ENCODE data around the gene EGR4. TPM values are rescaled to one million over a fixed set of nuclear protein-coding genes. Genes with fewer than 3 reads are reported as not detected.

EGR4 gene
- total and polyA plus RNA-seq, 2 donors from 2014 or later: not detected

- Histone ChIP-seq H3K4me1 (ENCODE audit: control insufficient read depth in 2 of 3, insufficient read depth in 2 of 3, low read depth in 1 of 3, low read length in 3 of 3) (peaks cover 0 to 6% (median 0%) of the 10 kb centered on the region in 3 donors), H3K36me3 (ENCODE audit: control insufficient read depth in 2 of 3, insufficient read depth in 3 of 3, low read length in 3 of 3) (no peaks in the 10 kb centered on the region), H3K9ac (ENCODE audit: low read length in 3 of 3) (no peak overlapping the region), H3K27ac (ENCODE audit: low read depth in 2 of 2, low read length in 2 of 2) (no peak overlapping the region), H3K9me3 (ENCODE audit: control insufficient read depth in 2 of 3, insufficient read depth in 1 of 3, low read length in 3 of 3) (no peaks in the 10 kb centered on the region), H3K27me3 (ENCODE audit: control insufficient read depth, insufficient read depth, low read length) (peaks cover 20% of the 10 kb centered on the region), H3K4me3 (ENCODE audit: low read length in 3 of 3) (no peak overlapping the region)
- intact Hi-C loops (cut with DNase I): no loop called here
- no peak for FAIRE-seq
- TF ChIP-seq CTCF (IDR thresholded peaks at IDR 0.05; ENCODE audit: borderline replicate concordance, extremely low read depth, insufficient read depth): no peak
- no peak for DNase-seq
These were observed 26.3 kb downstream of the EGR4 start for GRCh38 chr2:73267008-73267407.

DNA sequence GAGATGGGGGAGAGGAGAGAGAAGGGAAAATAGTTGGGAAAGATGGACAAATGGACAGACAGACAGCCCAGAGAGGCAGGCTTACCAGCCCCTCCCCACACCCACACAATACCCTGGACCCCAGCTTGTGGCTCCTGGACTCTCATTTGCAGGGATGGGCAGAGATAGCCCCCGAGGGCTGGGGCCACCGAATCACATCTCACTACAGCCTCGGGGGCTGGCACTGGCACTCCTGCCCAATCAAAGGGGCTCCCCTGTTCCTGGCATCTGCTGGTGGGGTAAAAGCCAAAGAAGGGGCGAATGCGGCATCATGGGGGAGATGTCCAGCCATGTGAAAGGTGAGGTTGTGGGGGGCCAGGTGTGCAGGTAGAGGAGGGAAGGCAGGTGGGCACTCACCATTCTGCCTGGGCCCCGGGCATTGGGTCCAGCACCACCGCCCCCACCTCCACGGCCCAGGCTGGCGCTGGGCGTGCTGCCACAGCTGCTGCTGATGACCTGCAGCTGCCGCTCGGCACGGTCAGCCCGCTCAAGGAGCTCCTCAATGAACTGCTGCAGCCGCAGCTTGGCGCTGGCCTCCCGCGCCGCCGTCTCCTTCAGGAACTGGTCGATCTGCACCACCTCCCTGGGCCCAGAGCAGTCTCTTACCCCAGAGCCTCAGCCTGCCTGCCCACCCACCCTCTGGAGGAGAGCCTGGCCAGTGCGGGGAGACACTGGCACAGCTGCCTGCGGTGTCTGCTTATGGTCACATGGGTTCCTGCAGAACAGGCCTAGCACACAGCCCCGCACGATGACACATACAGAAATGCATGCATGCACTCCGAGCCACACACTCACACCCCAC lies 27.1 kb downstream of the EGR4 start:
- Histone ChIP-seq H3K36me3 (ENCODE audit: control insufficient read depth in 2 of 3, insufficient read depth in 3 of 3, low read length in 3 of 3) (no peaks in the 10 kb centered on the region), H3K9me3 (ENCODE audit: control insufficient read depth in 2 of 3, insufficient read depth in 1 of 3, low read length in 3 of 3) (no peaks in the 10 kb centered on the region), H3K4me3 (ENCODE audit: low read length in 3 of 3) (no peak overlapping the region), H3K27me3 (ENCODE audit: control insufficient read depth, insufficient read depth, low read length) (peaks cover 20% of the 10 kb centered on the region), H3K9ac (ENCODE audit: low read length in 3 of 3) (no peak overlapping the region), H3K4me1 (ENCODE audit: control insufficient read depth in 2 of 3, insufficient read depth in 2 of 3, low read depth in 1 of 3, low read length in 3 of 3) (peaks cover 0 to 6% (median 0%) of the 10 kb centered on the region in 3 donors), H3K27ac (ENCODE audit: low read depth in 2 of 2, low read length in 2 of 2) (no peak overlapping the region)
- no peak for TF ChIP-seq CTCF (IDR thresholded peaks at IDR 0.05; ENCODE audit: borderline replicate concordance, extremely low read depth, insufficient read depth)
- intact Hi-C loops (cut with DNase I): no loop called here
- FAIRE-seq: no peak
- no peak for DNase-seq

DNA sequence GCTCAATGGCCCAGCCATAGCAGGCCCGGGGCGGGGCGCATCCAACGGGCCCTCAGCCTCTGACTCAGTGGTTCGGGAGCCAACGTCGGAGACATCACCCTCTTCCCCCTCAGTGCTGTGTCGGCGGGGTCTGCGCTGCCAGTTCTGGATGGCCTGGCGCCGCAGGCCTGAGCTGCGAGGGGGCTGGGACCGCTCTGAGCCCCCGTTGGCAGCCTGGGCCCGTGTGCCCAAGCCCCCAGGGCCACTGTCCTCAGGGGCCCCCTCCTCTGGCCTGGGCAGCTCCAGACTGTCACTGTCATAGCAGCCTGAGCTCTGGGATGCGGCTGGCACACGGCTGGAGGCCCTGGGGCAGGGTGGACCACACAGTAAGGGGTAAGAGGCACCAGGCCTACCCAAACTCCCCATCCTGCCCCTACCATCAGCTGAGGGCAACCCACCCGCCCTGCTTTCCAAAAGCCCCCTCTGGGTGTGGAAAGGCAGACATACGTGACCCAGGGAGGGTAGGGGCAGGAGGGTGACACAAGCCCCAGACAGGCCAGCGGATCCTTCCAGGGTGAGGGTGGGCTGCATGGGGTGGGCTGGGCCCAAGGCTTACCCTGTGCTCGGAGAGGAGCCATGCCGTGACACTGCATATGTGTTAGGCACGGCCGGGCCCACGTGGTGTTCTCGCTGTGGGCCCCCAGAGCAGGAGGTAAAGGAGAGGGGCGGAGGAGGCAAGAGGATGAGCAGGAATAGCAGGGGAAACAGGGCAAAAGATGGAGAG lies 27.9 kb downstream of the EGR4 start:
- Histone ChIP-seq H3K4me3 (ENCODE audit: low read length in 3 of 3) (no peak overlapping the region), H3K4me1 (ENCODE audit: control insufficient read depth in 2 of 3, insufficient read depth in 2 of 3, low read depth in 1 of 3, low read length in 3 of 3) (peaks cover 0 to 6% (median 0%) of the 10 kb centered on the region in 3 donors), H3K9ac (ENCODE audit: low read length in 3 of 3) (no peak overlapping the region), H3K27me3 (ENCODE audit: control insufficient read depth, insufficient read depth, low read length) (peaks cover 18% of the 10 kb centered on the region), H3K27ac (ENCODE audit: low read depth in 2 of 2, low read length in 2 of 2) (no peak overlapping the region), H3K9me3 (ENCODE audit: control insufficient read depth in 2 of 3, insufficient read depth in 1 of 3, low read length in 3 of 3) (no peaks in the 10 kb centered on the region), H3K36me3 (ENCODE audit: control insufficient read depth in 2 of 3, insufficient read depth in 3 of 3, low read length in 3 of 3) (no peaks in the 10 kb centered on the region)
- FAIRE-seq (no peak), DNase-seq (no peak)
- no peak for TF ChIP-seq CTCF (IDR thresholded peaks at IDR 0.05; ENCODE audit: borderline replicate concordance, extremely low read depth, insufficient read depth)
- intact Hi-C loops (cut with DNase I): no loop called here
